PFSK-1 (cell line): ENCODE measurements around the gene NEURL4.

Experiments
- FOXP2 ChIP-seq: optimal IDR thresholded peaks from 2 replicates; pipeline ENCODE3; 2011; ENCODE audit warnings: borderline replicate concordance, control low read depth, inconsistent platforms; ENCODE audit not compliant: insufficient read depth; ENCODE audit errors: extremely low read length, extremely low read depth
- POLR2AphosphoS5 ChIP-seq: IDR thresholded peaks from 2 replicates; pipeline ENCODE4 v1.6.1; 2012; ENCODE audit warnings: low read depth, mild to moderate bottlenecking, control low read depth, low read length, moderate library complexity
- SIN3A ChIP-seq: IDR thresholded peaks from 2 replicates; pipeline ENCODE4 v1.6.1; 2012; ENCODE audit warnings: mild to moderate bottlenecking, low read length, moderate library complexity, borderline replicate concordance; ENCODE audit not compliant: insufficient read depth
- TAF1 ChIP-seq: IDR thresholded peaks from 2 replicates; pipeline ENCODE4 v1.6.1; 2012; ENCODE audit warnings: low read length, control low read depth, borderline replicate concordance; ENCODE audit not compliant: insufficient read depth
- TF ChIP-seq, protein P1 (sequence below), 2 experiments: IDR thresholded peaks; 2 replicates each; pipeline versions ENCODE4 v1.6.1 to v1.8.0; 2011 to 2012; ENCODE audit warnings: low read depth in 2 of 2, low read length in 2 of 2, control low read depth in 1 of 2, inconsistent platforms in 1 of 2, mild to moderate bottlenecking in 1 of 2, moderate library complexity in 1 of 2; ENCODE audit not compliant: insufficient read depth in 1 of 2

The NEURL4 gene

DNA sequence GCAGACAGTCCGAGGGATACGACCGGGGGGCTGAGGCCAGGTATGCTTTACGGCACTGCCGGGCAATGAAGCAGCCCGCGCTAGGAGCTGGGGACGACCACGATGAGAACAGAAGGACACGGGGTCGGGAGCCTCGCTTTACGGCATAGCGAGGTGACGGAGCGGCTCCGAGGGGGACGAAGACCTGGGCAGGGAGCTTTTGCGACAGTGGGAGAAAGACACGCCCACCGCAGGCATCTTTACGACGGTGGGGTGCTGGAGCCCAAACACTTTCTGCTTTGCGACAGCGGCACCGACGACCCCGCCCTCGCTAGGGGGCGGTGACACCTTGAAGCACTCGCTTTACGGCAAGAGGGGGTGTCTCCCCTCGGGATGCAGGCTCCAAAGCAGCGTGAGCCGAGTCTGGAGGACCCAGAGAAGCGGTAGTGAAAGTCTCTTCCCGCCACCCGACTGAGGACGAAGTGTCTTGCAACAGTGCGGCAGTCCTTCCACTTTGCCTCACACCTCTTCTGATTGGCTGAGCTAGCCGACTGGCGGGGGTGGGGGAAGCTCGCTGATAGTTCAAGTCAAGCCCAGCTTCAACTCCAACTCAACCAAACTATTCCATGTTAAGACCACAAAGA lies 350 bp upstream of the NEURL4 start:
- TF ChIP-seq, protein P1, sequence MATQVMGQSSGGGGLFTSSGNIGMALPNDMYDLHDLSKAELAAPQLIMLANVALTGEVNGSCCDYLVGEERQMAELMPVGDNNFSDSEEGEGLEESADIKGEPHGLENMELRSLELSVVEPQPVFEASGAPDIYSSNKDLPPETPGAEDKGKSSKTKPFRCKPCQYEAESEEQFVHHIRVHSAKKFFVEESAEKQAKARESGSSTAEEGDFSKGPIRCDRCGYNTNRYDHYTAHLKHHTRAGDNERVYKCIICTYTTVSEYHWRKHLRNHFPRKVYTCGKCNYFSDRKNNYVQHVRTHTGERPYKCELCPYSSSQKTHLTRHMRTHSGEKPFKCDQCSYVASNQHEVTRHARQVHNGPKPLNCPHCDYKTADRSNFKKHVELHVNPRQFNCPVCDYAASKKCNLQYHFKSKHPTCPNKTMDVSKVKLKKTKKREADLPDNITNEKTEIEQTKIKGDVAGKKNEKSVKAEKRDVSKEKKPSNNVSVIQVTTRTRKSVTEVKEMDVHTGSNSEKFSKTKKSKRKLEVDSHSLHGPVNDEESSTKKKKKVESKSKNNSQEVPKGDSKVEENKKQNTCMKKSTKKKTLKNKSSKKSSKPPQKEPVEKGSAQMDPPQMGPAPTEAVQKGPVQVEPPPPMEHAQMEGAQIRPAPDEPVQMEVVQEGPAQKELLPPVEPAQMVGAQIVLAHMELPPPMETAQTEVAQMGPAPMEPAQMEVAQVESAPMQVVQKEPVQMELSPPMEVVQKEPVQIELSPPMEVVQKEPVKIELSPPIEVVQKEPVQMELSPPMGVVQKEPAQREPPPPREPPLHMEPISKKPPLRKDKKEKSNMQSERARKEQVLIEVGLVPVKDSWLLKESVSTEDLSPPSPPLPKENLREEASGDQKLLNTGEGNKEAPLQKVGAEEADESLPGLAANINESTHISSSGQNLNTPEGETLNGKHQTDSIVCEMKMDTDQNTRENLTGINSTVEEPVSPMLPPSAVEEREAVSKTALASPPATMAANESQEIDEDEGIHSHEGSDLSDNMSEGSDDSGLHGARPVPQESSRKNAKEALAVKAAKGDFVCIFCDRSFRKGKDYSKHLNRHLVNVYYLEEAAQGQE (IDR thresholded peaks at IDR 0.05; ENCODE audit: insufficient read depth in 1 of 2, low read depth in 2 of 2, low read length in 2 of 2): peak in 1 of 2 experiments; percentile 34; a peak in 1 of 4 replicates
- TF ChIP-seq SIN3A (0 out of 2 replicates have a peak, but pooled peaks have one; percentile 30), TAF1 (no peak; the same call in 1 of the 2 replicates), FOXP2 (peak; percentile 89), POLR2AphosphoS5 (peak; percentile 85)

DNA sequence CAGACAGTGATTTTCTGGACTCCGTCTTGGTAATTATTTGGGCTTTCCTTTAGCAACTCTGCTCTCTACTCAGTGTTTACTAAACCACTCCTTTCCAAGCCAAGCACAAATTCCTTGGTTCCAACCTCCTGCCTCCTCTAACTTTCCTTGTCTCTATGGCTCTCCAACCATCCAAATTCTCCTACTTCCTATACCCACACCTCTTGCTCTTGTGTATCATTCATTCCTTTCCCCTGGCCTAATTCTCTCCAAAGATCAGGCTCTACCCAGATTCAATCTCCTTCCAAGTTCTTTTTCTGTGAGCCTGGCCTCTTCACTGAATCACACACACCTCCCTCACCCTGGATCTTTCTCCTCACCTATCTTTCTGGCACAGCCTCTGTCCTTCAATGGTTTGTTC lies 1.1 kb downstream of the NEURL4 start:
- TF ChIP-seq POLR2AphosphoS5: no peak
- no peak for TF ChIP-seq FOXP2

DNA sequence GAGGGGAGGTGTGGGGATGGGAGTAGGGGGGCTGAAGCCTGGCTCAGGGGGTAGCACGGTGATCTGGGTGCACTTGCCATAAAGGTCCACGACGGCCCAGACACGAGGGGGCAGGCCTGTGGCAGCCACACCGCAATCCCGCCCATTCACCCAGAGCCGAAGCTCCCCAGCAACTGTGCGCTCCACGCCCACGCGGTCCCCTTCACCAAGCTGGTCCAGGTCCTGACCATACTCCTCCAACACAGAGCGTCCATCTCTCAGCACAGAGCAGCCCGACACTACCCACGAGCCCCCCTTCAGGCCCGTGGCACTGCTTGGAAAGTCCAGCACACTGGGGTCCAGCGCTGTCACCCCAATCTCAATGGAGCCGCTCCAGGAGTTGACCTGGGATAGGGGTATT lies 1.6 kb downstream of the NEURL4 start:
- TF ChIP-seq SIN3A: no peak
- no peak for TF ChIP-seq POLR2AphosphoS5
- no peak for TF ChIP-seq FOXP2
- TF ChIP-seq, protein P1 (IDR thresholded peaks at IDR 0.05; ENCODE audit: insufficient read depth in 1 of 2, low read depth in 2 of 2, low read length in 2 of 2): no peak
- TF ChIP-seq TAF1: no peak

DNA sequence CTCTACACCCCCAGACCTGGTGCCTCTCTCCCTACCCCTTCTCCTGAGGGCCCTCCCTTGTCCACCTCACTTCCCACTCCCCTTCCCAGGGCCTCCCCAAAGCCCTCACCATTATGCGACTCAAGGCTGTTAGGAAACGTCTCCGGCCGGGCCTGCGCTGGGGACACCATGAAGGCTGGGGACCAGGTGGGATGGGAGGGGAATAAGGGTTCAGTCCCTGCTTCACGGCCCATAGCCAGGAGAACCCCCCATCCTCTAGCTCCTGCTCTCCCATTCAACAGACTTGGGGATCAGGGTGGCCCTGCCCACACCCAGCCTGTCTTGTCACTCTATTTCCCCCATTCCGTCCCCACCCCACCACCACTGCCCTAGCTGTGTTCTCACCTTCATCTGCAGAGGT lies 2.1 kb downstream of the NEURL4 start:
- TF ChIP-seq FOXP2 (no peak), SIN3A (no peak), POLR2AphosphoS5 (no peak), TAF1 (no peak)
- TF ChIP-seq, protein P1 (IDR thresholded peaks at IDR 0.05; ENCODE audit: insufficient read depth in 1 of 2, low read depth in 2 of 2, low read length in 2 of 2): no peak

DNA sequence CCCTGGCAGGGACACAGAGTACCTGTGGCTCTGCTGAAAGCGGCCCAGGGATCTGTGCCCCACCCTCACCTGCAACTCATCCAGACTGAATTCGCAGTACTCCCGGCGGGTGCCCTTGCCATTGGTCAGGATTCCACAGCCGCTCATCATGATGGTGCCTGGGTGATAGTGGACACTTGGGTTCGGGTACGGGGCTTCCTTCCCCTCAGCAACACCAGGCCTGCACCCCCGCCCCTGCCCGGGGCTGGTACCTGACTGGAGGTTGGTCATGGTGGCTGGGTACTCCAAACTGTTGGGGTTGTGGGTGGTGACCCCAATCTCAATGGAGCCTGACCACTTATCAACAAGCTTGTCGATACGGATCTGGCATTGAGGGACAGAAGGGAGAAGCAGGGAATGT lies 2.9 kb downstream of the NEURL4 start:
- TF ChIP-seq POLR2AphosphoS5 (no peak), SIN3A (no peak), FOXP2 (no peak), TAF1 (no peak)
- TF ChIP-seq, protein P1 (IDR thresholded peaks at IDR 0.05; ENCODE audit: insufficient read depth in 1 of 2, low read depth in 2 of 2, low read length in 2 of 2): no peak
